Measurements from ENCODE around the gene RDH16.
"Not testable (repeated sequence)": the region's sequence is repeated elsewhere in the genome, so short reads cannot be mapped to it uniquely, and the experiment has no call there.

RDH16 gene

DNA sequence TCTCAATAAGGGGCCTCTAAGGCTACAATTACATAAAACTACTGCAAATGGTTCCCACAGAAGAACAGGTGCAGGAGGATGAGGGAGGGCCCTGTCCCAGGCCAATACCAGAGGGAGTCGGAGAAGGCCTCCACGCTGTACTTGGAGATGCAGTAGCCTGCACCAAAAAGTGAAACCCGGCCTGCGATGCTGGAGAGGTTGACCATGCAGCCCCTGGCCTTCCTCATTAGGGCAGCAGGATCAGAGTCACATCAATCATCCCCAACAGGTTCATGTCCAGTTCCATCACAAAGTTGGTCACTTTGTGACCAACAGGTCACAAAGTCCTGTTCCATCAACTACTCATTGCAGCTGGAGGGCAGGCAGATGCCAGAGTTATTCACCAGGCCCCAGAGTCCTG is 26.0 kb upstream of the RDH16 start:
- in situ Hi-C loops (cut with MboI; ENCODE audit: low sequenced_read_pairs, unreplicated experiment) = loop anchor here (25.0 kb wide), 1 partner anchor 146 kb away; no protein-coding TSS in a partner anchor
- no peak for DNase-seq (ENCODE audit: low spot score)
- TF ChIP-seq CTCF (IDR thresholded peaks at IDR 0.05; ENCODE audit: borderline replicate concordance, control extremely low read depth, extremely low read depth, insufficient read depth, missing control alignments) = no peak

DNA sequence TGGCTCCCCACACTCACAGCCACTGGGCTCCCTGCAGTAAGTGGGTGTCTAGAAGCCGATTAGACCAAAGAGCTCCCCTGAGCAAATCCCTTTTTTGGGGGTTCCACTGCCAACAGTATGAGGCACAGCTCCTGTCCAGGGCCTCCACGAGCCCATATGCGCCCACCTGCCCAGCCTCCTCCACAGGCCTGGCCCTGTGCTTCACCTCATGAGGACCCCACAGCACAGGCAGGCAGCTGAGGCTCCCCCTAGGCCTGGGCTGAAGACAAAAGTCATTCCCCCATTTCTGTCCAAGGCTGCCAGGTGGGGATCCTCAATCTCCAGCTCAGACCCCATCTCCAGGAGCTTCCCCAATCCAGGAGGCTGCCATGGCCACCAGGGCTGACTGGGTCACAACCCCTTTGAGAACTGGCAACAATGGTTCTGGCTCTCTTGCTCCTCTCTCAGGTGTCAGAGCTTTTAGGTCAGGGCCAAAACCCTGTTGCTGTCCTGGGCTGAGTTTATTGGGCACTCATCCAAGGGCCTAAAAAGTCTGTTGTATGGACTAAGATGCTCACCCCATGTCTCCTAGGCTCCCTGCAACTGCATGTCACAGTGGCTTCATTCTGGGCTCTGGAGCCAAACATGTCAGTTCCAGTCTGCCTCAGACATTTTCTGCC is 25.3 kb upstream of the RDH16 start:
- DNase-seq (ENCODE audit: low spot score) = not testable (repeated sequence)
- in situ Hi-C loops (cut with MboI; ENCODE audit: low sequenced_read_pairs, unreplicated experiment) = loop anchor here (25.0 kb wide), 1 partner anchor 145 kb away; no protein-coding TSS in a partner anchor

GRCh38 chr12:56980941-56981530 is 23.6 kb upstream of the RDH16 start:
- TF ChIP-seq CTCF (IDR thresholded peaks at IDR 0.05; ENCODE audit: borderline replicate concordance, control extremely low read depth, extremely low read depth, insufficient read depth, missing control alignments) = no peak
- in situ Hi-C loops (cut with MboI; ENCODE audit: low sequenced_read_pairs, unreplicated experiment) = loop anchor here (25.0 kb wide), 1 partner anchor 144 kb away; no protein-coding TSS in a partner anchor
- DNase-seq (ENCODE audit: low spot score) = no peak

DNA sequence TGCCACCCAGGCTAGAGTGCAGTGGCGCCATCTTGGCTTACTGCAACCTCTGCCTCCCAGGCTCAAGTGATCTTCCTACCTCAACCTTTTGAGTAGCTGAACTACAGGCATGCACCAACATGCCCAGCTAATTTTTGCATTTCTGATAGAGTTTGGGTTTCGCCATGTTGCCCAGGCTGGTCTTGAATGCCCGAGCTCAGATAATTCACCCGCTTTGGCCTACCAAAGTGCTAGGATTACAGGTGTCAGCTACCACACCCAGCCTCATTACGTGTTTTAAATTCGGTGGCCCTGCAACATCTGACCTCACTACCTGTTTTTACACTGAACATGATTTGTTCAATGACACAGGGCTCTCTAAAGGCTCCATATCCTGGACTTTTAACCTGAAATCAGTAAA is 22.9 kb upstream of the RDH16 start:
- in situ Hi-C loops (cut with MboI; ENCODE audit: low sequenced_read_pairs, unreplicated experiment) = loop anchor here (25.0 kb wide), 1 partner anchor 143 kb away; no protein-coding TSS in a partner anchor
- DNase-seq (ENCODE audit: low spot score) = no peak
- TF ChIP-seq CTCF (IDR thresholded peaks at IDR 0.05; ENCODE audit: borderline replicate concordance, control extremely low read depth, extremely low read depth, insufficient read depth, missing control alignments) = no peak

GRCh38 chr12:56979628-56980027 is 22.2 kb upstream of the RDH16 start:
- no peak for DNase-seq (ENCODE audit: low spot score)
- in situ Hi-C loops (cut with MboI; ENCODE audit: low sequenced_read_pairs, unreplicated experiment) = loop anchor here (25.0 kb wide), 1 partner anchor 142 kb away; no protein-coding TSS in a partner anchor
- TF ChIP-seq CTCF (IDR thresholded peaks at IDR 0.05; ENCODE audit: borderline replicate concordance, control extremely low read depth, extremely low read depth, insufficient read depth, missing control alignments) = no peak

DNA sequence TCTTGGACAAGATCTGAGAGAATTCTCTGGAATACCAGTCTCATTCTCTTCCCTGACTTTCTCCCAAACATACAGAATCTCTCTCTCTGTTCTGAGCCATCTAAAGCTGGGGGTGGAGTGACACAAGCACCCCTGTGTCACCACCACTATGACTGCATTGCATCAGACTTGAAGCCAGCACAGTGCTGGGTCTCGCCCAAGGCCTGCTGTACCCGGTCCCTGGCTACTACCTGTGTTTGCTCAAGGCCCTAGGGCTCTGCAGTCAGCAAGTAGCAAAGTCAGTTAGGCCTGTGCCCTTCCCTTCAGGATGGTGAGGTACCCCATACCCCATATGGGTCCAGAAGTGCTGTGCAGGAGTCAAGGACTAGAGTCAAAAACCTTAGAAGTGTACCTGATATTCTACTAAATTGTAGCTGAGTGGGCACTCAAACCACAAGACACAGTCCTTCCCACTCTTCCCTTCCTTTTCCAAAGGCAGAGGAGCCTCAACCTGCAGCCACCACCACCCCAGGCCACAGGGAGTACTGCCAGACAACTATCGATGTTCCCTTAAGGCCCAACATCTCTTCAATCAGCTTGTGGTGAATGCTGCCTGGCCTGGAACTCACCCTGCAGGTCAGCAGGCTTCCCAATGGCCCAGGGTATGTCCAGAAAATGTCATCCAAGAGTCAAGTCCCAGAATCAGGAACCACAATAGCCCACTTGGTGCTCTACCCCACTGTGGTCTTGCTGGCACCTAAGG is 21.2 kb upstream of the RDH16 start:
- TF ChIP-seq CTCF (IDR thresholded peaks at IDR 0.05; ENCODE audit: borderline replicate concordance, control extremely low read depth, extremely low read depth, insufficient read depth, missing control alignments) = no peak
- DNase-seq (ENCODE audit: low spot score) = no peak
- in situ Hi-C loops (cut with MboI; ENCODE audit: low sequenced_read_pairs, unreplicated experiment) = loop anchor here (25.0 kb wide), 1 partner anchor 141 kb away; no protein-coding TSS in a partner anchor

DNA sequence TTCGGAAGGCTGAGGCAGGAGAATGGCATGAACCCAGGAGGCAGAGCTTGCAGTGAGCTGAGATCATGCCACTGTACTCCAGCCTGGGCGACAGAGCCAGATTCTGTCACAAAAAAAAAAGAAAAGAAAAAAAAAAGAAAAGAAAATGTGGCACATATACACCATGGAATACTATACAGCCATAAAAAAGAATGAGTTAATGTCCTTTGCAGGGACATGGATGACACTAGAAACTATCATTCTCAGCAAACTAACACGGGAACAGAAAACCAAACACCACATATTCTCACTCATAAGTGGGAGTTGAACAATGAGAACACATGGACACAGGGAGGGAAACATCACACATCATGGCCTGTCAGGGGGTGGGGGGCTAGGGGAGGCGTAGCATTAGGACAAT is 20.0 kb upstream of the RDH16 start:
- in situ Hi-C loops (cut with MboI; ENCODE audit: low sequenced_read_pairs, unreplicated experiment) = loop anchor here (25.0 kb wide), 1 partner anchor 140 kb away; no protein-coding TSS in a partner anchor
- not testable (repeated sequence) for DNase-seq (ENCODE audit: low spot score)

DNA sequence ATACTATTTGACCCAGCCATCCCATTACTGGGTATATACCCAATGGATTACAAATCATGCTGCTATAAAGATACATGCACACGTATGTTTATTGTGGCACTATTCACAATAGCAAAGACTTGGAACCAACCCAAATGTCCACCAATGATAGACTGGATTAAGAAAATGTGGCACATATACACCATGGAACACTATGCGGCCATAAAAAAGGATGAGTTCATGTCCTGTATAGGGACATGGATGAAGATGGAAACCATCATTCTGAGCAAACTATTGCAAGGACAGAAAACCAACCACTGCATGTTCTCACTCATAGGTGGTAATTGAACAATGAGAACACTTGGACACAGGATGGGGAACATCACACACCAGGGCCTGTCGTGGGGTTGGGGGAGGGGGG is 16.8 kb upstream of the RDH16 start:
- in situ Hi-C loops (cut with MboI; ENCODE audit: low sequenced_read_pairs, unreplicated experiment) = not testable (repeated sequence)

GRCh38 chr12:56968910-56969309 is 11.5 kb upstream of the RDH16 start:
- DNase-seq (ENCODE audit: low spot score); in situ Hi-C loops (cut with MboI; ENCODE audit: low sequenced_read_pairs, unreplicated experiment): not testable (repeated sequence)

More for the DNA sequence above, 16.8 kb upstream of the RDH16 start:
- DNase-seq (ENCODE audit: low spot score) = not testable (repeated sequence)

GRCh38 chr12:56965997-56966642 is 8.7 kb upstream of the RDH16 start:
- in situ Hi-C loops (cut with MboI; ENCODE audit: low sequenced_read_pairs, unreplicated experiment); DNase-seq (ENCODE audit: low spot score): not testable (repeated sequence)

GRCh38 chr12:56965124-56965523 is 7.7 kb upstream of the RDH16 start:
- in situ Hi-C loops (cut with MboI; ENCODE audit: low sequenced_read_pairs, unreplicated experiment); DNase-seq (ENCODE audit: low spot score): not testable (repeated sequence)

All from GM13976 (cell line).